AG09309 (cell line): Measurements from ENCODE around the gene TECTA.

Source experiments
- DNase-seq: peaks from one replicate; pipeline ENCODE4 v3.0.0-alpha.2; 2010; ENCODE audit warnings: low read depth
- H3K4me3 ChIP-seq: 2 replicates; pipeline ENCODE4 v1.5.1; 2011; ENCODE audit warnings: mild to moderate bottlenecking, low read depth, low read length, moderate library complexity; ENCODE audit not compliant: control insufficient read depth
- TF ChIP-seq, protein P1 (sequence below): IDR thresholded peaks from 2 replicates; pipeline ENCODE4 v1.5.1; 2011; ENCODE audit warnings: mild to moderate bottlenecking, low read depth, low read length, inconsistent platforms; ENCODE audit not compliant: insufficient read depth, control insufficient read depth; ENCODE audit errors: missing control alignments

Gene TECTA

DNA sequence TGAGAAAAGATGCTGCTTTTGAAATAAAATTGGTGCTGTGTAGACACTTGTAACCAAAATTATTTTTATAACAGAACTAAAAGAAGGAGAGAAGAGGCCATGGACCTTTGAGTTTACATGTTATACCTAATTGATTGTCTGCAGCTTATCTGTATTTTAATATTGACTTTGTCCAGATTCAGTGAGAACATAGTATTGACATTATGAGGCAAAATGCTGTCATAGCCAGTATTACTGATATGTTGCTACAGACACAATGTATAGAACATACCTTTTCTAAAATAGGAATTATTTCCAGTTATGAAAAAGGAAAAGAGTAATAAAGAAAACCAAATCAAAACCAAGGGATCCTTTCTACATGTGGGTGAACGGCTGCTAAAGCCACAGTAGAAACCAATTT is 11.5 kb upstream of the TECTA start:
- DNase-seq, result no peak

DNA sequence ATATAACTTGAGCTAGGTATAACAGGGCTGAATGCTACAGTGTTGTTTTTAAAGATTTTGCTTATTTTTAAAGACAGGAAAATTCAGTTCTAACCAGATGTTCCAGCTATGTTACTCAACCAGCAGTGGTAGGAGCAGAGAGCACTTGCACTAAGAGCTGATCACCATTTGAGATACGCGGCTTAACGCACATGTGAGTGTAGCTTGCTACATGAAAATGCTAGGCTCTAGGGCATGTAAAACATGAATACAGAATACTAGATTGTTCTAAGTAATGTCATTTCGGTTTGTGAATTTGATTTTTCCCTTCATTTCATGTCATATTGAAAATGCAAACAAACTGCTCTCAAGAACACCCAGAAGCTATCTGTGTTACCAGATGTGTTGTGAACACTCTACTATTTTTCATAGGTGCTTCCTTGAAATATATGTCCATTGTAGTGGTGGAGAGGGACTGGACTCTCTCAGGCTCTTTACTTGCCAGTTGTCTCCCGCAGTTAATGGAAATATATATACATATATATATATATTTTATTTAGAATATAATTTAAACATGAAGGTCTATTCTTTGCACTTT is 10.8 kb upstream of the TECTA start:
- no peak overlapping the region for H3K4me3 ChIP-seq
- TF ChIP-seq, protein P1, sequence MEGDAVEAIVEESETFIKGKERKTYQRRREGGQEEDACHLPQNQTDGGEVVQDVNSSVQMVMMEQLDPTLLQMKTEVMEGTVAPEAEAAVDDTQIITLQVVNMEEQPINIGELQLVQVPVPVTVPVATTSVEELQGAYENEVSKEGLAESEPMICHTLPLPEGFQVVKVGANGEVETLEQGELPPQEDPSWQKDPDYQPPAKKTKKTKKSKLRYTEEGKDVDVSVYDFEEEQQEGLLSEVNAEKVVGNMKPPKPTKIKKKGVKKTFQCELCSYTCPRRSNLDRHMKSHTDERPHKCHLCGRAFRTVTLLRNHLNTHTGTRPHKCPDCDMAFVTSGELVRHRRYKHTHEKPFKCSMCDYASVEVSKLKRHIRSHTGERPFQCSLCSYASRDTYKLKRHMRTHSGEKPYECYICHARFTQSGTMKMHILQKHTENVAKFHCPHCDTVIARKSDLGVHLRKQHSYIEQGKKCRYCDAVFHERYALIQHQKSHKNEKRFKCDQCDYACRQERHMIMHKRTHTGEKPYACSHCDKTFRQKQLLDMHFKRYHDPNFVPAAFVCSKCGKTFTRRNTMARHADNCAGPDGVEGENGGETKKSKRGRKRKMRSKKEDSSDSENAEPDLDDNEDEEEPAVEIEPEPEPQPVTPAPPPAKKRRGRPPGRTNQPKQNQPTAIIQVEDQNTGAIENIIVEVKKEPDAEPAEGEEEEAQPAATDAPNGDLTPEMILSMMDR, result no peak
- DNase-seq, result no peak

More for the DNA sequence above, 11.5 kb upstream of the TECTA start:
- TF ChIP-seq, protein P1, result no peak
- no peak overlapping the region for H3K4me3 ChIP-seq

DNA sequence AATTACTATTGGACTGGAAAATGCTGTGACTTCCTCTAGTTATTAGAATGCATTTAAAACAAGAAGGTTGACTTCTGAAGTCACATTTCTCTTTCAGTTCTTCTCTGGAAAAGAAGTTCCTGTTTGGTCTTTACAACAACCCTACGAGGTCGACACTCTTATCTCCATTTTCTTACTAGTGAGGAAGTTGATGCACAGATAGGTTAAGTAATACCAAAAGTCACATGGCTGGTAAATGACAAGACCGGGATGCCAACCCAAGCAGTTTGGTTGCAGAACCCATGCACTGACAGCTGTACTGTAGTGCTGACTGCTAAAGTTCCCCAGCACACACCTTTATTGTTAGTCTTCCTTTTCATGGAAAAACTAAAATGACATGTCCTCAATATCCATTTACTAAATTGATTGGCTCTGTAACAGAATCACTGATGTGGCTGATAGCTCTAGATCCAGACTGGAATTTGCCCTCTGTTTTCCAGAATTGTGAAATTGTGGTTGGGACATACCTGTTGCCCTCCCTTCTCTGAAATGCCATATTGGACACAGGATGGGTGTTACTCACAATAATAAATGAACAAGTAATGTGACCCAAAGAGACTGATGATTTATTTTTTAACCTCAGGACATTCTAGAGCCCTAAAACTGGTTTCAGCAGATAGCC is 9.4 kb upstream of the TECTA start:
- TF ChIP-seq, protein P1, result no peak
- H3K4me3 ChIP-seq, result no peak overlapping the region
- no peak for DNase-seq

DNA sequence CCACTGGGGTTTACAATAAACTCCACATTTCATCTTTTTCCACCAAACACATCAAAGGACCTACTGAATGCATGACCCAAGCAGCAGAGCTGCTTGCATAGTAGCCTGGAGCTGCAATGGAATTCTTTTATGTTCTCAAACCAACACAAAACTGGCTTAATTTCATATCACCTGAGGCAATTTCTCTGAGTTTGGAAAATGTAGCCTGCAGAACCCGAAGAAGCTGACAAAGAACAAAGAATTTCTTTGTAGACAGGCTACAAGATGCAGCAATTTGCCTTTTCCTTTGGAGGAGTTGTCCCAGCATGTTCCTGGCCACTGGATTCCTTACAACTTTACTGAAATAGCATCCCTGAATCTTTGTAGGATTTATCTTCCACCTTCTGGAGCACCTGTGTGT is 5.5 kb upstream of the TECTA start:
- no peak for DNase-seq
- TF ChIP-seq, protein P1, result no peak

DNA sequence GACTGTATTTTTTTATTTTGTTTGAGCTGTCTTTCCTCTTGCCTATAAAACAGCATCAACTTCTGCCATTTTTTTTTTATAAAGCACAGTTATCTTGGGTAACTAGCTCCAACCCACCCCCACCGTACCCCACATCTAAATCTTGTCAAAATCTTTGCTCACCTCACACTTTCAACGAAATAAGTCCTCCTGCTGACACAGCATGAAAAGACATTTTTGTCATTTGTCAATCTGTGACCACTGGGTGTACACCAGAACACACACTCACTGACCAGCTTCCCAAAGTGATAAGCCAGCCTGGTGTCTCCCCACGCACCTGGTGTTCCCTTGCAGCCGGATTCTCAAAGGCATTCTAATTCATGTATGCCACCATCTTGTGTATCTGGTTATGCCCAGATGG is 1.7 kb upstream of the TECTA start:
- TF ChIP-seq, protein P1, result no peak
- H3K4me3 ChIP-seq, result no peak overlapping the region

More for the DNA sequence above, 5.5 kb upstream of the TECTA start:
- H3K4me3 ChIP-seq, result no peak overlapping the region

DNA sequence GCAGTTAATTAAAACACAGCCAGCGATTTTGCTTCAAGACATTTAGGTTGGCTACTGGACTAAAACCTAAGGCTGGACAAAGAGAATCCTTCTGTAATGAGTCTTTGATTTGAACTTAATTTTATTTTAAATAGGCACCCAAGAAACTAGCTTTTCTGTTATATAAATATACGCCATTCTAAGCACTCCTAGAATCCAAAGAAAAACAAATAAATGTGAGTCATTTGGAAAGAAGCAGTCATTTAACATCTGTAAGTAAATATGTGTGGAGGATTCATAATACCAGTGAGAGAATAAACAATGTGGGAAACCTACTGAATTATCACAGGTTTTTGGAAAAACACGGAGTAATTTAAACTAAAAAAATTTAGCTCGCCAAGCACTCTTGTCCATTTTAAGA is 1.2 kb upstream of the TECTA start:
- TF ChIP-seq, protein P1, result no peak
- H3K4me3 ChIP-seq, result no peak overlapping the region
- DNase-seq, result no peak

More for the DNA sequence above, 1.7 kb upstream of the TECTA start:
- DNase-seq, result no peak

DNA sequence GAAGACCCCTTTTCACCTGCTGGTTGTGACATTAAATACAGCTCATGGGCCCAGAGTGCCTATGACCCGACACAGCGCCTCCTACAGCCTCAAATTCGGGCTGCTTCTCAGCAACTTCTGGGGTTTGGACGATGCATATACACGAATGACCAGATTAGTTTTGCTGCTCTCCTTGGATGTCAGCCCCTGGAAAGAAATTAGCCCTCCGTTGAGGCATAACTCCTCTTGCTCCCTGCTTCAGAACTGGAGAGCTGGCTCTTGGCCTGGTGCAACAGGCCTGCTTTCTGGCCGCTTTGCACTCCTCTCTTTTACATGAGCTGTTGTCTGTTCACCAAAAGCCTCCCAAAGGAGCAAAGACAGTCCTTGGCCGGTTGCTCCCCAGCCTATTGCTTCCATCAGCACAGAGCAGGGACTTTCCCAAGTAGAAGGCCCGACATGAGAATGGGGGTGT is 3.3 kb downstream of the TECTA start:
- TF ChIP-seq, protein P1, result no peak
- no peak for DNase-seq
- H3K4me3 ChIP-seq, result no peak overlapping the region
